GM12872 (cell line): ENCODE measurements around the gene ZNF423.

ENCODE experiments used
- TF ChIP-seq, protein P1 (sequence below): IDR thresholded peaks from 3 replicates; pipeline ENCODE4 v1.5.1; 2011; ENCODE audit warnings: low read depth, mild to moderate bottlenecking, low read length, moderate library complexity; ENCODE audit not compliant: insufficient read depth

ZNF423 gene

DNA sequence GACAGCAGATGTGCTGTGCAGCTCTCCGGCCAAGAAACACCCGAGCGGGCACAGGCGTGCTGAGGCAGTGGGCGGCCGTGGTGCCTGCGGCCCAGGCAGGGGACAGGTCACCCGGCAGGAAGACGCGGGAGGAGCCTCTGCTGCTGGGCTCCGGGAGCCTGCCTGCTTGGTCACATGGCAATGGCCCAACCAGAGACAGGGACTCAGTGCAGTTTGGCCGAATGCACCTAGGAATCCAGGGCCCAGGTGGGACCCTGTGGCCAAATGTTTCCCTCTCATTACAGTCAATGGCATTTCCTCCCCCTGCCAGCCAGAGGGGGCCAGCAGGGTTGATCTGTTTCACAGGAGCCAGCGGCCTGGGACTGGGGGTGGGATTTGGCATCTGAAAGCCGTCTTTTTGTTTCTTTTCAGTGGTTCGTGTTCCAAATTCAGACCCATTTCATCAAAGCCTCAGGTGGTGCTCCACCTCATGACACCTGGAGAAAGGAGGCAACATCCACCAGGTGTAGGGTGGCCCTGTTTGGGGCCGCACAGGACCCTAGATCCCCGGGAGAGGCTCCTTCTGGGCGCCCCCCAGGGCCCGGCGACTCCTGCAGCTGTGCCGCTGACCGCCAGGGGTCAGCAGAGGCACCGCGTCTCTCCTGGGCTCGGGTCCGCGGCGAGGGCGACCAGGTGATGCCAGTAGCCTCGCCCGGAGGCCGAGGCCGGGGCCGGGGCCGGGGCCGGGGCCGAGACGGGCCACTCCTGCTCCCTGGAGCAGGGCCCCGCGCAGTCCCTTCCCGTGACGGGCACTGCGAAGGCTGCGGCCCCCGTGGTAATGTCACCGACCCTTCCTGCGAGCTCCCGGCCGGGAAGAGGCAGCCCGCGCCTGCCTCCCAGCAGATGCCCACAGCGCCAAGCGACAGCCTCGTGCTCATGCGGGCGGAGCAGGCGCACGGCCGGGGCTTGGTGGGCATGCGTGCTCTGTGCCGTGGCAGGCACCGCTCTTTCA, 363.8 kb downstream of the ZNF423 start:
- TF ChIP-seq, protein P1, sequence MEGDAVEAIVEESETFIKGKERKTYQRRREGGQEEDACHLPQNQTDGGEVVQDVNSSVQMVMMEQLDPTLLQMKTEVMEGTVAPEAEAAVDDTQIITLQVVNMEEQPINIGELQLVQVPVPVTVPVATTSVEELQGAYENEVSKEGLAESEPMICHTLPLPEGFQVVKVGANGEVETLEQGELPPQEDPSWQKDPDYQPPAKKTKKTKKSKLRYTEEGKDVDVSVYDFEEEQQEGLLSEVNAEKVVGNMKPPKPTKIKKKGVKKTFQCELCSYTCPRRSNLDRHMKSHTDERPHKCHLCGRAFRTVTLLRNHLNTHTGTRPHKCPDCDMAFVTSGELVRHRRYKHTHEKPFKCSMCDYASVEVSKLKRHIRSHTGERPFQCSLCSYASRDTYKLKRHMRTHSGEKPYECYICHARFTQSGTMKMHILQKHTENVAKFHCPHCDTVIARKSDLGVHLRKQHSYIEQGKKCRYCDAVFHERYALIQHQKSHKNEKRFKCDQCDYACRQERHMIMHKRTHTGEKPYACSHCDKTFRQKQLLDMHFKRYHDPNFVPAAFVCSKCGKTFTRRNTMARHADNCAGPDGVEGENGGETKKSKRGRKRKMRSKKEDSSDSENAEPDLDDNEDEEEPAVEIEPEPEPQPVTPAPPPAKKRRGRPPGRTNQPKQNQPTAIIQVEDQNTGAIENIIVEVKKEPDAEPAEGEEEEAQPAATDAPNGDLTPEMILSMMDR = peak; percentile 83

- TF ChIP-seq, protein P1 = no peak
Measured at GRCh38 chr16:49491106-49491670, 364.7 kb downstream of the ZNF423 start.

GRCh38 chr16:49490321-49490705, 365.6 kb downstream of the ZNF423 start:
- TF ChIP-seq, protein P1 = no peak

DNA sequence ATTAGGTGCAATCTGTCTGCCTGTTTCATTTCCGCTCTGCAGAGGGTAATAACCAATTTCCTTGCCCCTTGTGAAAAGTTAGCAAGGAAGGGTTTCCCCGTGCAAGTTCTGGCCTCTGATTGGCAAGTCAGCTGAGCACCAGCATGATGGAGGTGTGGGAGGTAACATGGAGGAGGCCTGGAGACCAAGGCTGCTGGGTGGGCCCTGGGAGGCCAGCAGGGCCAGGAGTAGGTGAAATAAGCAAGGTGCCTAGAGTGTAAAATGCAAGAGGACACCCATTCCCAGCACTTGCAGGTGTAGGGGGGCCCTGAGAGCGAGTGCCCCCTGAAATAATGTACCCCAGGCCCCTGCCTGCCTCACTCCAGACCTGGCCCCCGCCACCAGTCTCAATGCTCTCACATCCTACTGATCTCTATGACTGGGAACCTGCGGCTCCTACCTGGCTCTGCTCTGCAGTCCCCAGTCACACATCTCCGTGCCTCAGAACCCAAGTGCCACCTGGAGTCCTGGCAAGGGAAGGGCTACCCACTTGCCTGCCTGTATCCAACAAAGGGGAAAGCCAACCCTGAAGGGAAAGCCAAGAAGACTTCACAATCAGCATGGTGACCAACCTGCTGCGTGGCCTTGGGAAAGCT, 366.1 kb downstream of the ZNF423 start:
- TF ChIP-seq, protein P1 = 0 out of 3 replicates have a peak, but pooled peaks have one; percentile 24

GRCh38 chr16:49488740-49489525, 367.0 kb downstream of the ZNF423 start:
- TF ChIP-seq, protein P1 = no peak

DNA sequence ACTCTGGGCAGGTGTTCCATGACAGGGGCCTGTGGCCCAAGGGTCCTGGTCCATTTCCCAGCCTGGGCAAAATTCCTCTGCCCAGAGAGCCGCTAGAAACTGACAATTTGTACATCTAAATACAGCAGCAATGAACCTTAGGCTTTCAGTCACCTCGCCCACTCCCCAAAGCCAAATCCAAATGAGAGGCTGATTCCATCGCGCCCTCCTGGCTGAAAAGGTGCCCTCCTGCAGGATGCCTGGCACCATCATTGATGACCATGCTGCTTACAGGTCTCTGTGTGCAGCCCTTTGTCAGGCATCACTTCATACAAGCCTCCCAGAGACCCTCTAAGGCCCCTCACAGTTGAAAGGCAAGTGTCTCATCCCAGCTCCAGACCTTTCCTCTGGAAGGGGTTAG, 367.6 kb downstream of the ZNF423 start:
- TF ChIP-seq, protein P1 = no peak
